Activated B cell treated with CpG ODN at 0.5 μM for 24 hours (primary cell): ENCODE measurements around the gene PTPRK. TPM values are rescaled to one million over a fixed set of nuclear protein-coding genes. Genes with fewer than 3 reads are reported as not detected.

Experiments
- ATAC-seq: fragments of 200-7000 bp; cut with Tn5 transposase; one replicate; pipeline ENCODE4 v1.10.0; 2021; ENCODE audit warnings: low read depth, mild to moderate bottlenecking, moderate library complexity
- CTCF ChIA-PET: fragments of 350-600 bp; sonication (Branson Sonifier 250); formaldehyde crosslinking; loops from one replicate; lab custom pipeline; 2021; ENCODE audit warnings: antibody characterized with exemption; lab: Charles Lee
- POLR2A ChIA-PET: fragments of 350-600 bp; sonication (Branson Sonifier 250); formaldehyde crosslinking; loops from one replicate; lab custom pipeline; 2021; ENCODE audit warnings: antibody characterized with exemption; lab: Charles Lee
- DNase-seq: peaks from one replicate; pipeline ENCODE4 v3.0.0; 2022
- H3K27ac Mint-ChIP-seq: one replicate; pipeline ENCODE4 v1.8.0; 2020; ENCODE audit warnings: mixed read lengths
- H3K27me3 Mint-ChIP-seq: one replicate; pipeline ENCODE4 v1.8.0; 2021; ENCODE audit warnings: mixed read lengths
- H3K36me3 Mint-ChIP-seq: one replicate; pipeline ENCODE4 v1.8.0; 2021; ENCODE audit warnings: low read depth, mixed read lengths
- H3K4me1 Mint-ChIP-seq: one replicate; pipeline ENCODE4 v1.8.0; 2021; ENCODE audit warnings: mixed read lengths
- H3K4me3 Mint-ChIP-seq: one replicate; pipeline ENCODE4 v1.8.0; 2020; ENCODE audit warnings: mild to moderate bottlenecking, mixed read lengths
- H3K9me3 Mint-ChIP-seq: one replicate; pipeline ENCODE4 v1.8.0; 2020; ENCODE audit warnings: mixed read lengths
- intact Hi-C: fragments of 100-400 bp; cut with micrococcal nuclease; formaldehyde crosslinking; loops from one replicate; pipeline ENCODE4 v1.15.1; 2024
- total RNA-seq: library from RNA; stranded (reverse); gene quantifications from 2 replicates; pipeline ENCODE4 v1.2.3, GENCODE V29; 2022
- TF ChIP-seq, protein P1 (sequence below): fragments of 200-600 bp; IDR thresholded peaks from one replicate; pipeline ENCODE4 v1.8.0; 2022; ENCODE audit warnings: antibody characterized with exemption, mild to moderate bottlenecking

The PTPRK gene
- total RNA-seq, 1 donor from 2014 or later, result 14.2 TPM

DNA sequence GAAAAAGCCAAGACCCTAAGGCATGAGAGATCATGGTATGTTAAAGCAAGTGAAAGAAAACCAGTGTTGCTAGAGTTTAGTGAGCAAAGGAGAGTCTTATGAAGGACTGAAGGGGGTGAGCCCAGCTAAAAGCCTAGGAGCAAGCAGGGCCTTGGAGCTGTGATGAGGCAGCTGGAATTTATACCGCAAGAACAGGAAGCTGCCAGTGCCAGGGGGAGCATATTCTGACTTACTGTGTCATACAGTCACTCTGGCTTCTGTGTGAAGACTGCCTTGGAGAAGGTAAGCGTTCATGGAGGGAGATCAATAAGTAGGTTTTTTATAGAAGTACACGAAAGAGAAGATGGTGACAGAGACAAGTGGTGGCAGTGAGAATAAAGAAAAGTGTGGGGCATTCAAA, 310.6 kb downstream of the PTPRK start:
- TF ChIP-seq, protein P1, sequence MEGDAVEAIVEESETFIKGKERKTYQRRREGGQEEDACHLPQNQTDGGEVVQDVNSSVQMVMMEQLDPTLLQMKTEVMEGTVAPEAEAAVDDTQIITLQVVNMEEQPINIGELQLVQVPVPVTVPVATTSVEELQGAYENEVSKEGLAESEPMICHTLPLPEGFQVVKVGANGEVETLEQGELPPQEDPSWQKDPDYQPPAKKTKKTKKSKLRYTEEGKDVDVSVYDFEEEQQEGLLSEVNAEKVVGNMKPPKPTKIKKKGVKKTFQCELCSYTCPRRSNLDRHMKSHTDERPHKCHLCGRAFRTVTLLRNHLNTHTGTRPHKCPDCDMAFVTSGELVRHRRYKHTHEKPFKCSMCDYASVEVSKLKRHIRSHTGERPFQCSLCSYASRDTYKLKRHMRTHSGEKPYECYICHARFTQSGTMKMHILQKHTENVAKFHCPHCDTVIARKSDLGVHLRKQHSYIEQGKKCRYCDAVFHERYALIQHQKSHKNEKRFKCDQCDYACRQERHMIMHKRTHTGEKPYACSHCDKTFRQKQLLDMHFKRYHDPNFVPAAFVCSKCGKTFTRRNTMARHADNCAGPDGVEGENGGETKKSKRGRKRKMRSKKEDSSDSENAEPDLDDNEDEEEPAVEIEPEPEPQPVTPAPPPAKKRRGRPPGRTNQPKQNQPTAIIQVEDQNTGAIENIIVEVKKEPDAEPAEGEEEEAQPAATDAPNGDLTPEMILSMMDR, result no peak
- Mint-ChIP-seq H3K4me3 (no peak overlapping the region), H3K27me3 (no peaks in the 10 kb centered on the region), H3K4me1 (peaks cover 3% of the 10 kb centered on the region), H3K27ac (no peak overlapping the region), H3K36me3 (peaks cover 10% of the 10 kb centered on the region), H3K9me3 (no peaks in the 10 kb centered on the region)
- DNase-seq (no peak), ATAC-seq (no peak)
- ChIA-PET POLR2A (no interaction called here), CTCF (no interaction called here)
- intact Hi-C loops, result no loop called here

DNA sequence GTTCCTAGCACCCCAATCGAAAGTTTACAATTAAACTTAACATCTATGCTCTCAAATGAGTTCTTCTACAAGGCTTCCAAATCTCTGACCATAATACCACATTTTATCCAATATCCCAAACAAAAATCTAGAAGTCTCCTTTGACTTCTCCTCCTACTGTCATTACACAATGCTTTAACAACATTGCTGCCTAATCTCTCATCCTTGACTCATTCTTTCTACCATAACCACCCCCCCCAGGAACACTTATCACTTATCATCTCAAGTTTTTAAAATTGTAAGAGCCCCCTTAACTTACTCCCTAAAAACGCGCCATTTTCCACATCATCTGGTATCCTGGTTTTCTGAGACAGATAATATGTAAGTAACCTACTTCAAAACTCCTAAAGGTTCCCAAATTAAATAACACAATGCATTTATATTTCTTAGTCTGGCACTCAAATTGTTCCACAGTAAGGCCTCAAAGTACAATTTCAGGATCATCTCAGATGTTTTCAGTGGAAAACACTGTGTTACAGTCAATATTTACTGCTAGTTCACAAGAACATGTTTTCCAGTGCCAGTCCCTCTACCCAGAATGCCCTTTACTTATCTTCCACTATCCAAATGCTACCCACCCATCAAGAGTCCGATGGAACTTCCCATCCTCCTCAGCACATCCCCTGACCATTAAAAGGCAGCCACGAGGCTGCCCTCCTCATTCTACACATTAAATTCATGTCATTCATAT, 311.4 kb downstream of the PTPRK start:
- TF ChIP-seq, protein P1, result no peak
- peaks cover 8% of the 10 kb centered on the region for H3K4me1 Mint-ChIP-seq
- intact Hi-C loops, result no loop called here
- H3K27me3 Mint-ChIP-seq, result no peaks in the 10 kb centered on the region
- ChIA-PET CTCF (no interaction called here), POLR2A (no interaction called here)
- no peaks in the 10 kb centered on the region for H3K9me3 Mint-ChIP-seq
- peaks cover 9% of the 10 kb centered on the region for H3K36me3 Mint-ChIP-seq
- no peak overlapping the region for H3K27ac Mint-ChIP-seq
- ATAC-seq (no peak), DNase-seq (no peak)
- no peak overlapping the region for H3K4me3 Mint-ChIP-seq

DNA sequence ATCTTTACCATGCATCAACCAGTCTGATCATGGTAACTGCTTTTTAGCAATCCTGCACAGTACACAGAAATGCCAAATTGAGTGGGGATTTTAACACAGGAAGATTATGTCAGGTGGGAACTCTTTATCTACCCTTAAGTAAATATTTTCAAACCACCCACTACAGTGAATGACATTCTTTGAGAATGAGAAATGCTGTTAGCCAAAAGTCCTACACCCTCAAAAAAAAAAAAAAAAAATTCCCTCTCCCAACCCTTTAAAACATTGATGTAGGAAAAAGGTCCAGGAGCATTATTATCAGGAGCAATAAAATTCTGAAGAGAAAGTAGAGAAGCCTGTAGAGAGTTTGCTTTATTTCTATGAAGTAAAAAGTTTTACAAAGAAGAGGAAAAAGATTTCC, 312.3 kb downstream of the PTPRK start:
- POLR2A ChIA-PET, result no interaction called here
- no peak overlapping the region for H3K27ac Mint-ChIP-seq

DNA sequence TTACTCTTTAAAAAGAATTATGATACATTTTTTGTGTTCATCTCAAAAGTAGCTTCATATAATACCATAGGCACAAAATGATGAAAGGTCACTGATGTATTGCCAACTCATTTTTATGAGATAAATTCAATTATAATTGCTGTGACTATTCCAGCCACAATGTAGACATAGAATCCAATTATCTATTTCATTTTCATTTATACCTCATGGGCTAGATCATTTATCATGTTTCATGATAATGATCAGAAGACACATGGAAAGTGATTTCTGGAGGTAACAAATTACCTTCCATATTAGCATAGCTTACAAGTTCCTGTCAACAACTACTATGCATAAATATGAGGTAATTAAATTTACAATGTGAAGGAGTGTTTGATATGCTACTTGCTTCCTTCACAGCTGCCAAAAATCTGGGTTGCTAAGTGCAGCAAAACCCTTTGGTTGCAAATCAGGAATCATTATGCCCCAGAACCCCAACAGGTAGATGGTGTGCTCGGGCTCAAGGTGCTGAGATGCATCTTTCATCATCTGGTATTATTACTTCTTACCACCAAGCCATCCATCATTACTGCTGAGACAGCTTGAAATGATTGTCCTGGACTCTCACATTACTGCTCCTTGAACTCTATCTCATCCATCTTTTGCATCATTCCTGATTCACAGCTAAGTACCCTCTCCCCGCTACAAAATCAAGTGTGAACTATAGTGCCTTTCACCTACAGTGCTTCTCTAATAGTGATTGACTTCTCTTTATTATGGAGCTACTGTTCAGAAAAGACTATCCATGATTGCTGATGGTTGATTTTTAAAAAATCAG, 313.6 kb downstream of the PTPRK start:
- Mint-ChIP-seq H3K27me3 (no peaks in the 10 kb centered on the region), H3K4me3 (no peak overlapping the region), H3K4me1 (peaks cover 20% of the 10 kb centered on the region), H3K36me3 (peaks cover 7% of the 10 kb centered on the region), H3K27ac (no peak overlapping the region), H3K9me3 (no peaks in the 10 kb centered on the region)
- TF ChIP-seq, protein P1, result no peak
- POLR2A ChIA-PET, result no interaction called here
- ATAC-seq (no peak), DNase-seq (no peak)
- intact Hi-C loops, result no loop called here
- CTCF ChIA-PET, result no interaction called here

More for the DNA sequence above, 312.3 kb downstream of the PTPRK start:
- CTCF ChIA-PET, result no interaction called here
- Mint-ChIP-seq H3K4me1 (peaks cover 16% of the 10 kb centered on the region), H3K4me3 (no peak overlapping the region), H3K36me3 (peaks cover 9% of the 10 kb centered on the region), H3K27me3 (no peaks in the 10 kb centered on the region), H3K9me3 (no peaks in the 10 kb centered on the region)
- no peak for DNase-seq
- ATAC-seq, result no peak
- intact Hi-C loops, result no loop called here
- TF ChIP-seq, protein P1, result no peak

DNA sequence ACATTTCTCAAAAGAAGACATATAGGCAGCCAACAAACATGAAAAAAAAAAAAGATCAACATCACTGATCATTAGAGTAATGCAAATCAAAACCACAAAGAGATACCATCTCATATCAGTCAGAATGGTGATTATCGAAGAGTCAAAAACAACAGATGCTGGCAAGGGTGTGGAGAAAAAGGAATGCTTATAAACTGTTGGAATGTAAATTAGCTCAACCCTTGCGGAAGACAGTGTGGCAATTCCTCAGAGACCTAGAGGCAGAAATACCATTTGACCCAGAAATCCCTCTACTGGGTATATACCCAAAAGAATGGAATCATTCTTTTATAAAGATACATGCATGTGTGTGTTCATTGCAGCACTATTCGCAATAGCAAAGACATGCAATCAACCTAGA, 315.8 kb downstream of the PTPRK start:
- H3K36me3 Mint-ChIP-seq, result peaks cover 1% of the 10 kb centered on the region
- H3K4me3 Mint-ChIP-seq, result no peak overlapping the region
- no peak overlapping the region for H3K27ac Mint-ChIP-seq
- no peak for DNase-seq
- ChIA-PET POLR2A (no interaction called here), CTCF (no interaction called here)
- H3K27me3 Mint-ChIP-seq, result no peaks in the 10 kb centered on the region
- ATAC-seq, result no peak
- H3K9me3 Mint-ChIP-seq, result no peaks in the 10 kb centered on the region
- H3K4me1 Mint-ChIP-seq, result peaks cover 20% of the 10 kb centered on the region
- intact Hi-C loops, result no loop called here
- TF ChIP-seq, protein P1, result no peak
